Esophagus squamous epithelium (tissue), 5 donors: ENCODE results near the gene CGNL1. TPM values are rescaled to one million over a fixed set of nuclear protein-coding genes. Genes with fewer than 3 reads are reported as not detected.

Experiments used
- DNase-seq: peaks from one replicate; lab custom pipeline; 2025; lab: John Stamatoyannopoulos, UW
- H3K27ac ChIP-seq, 4 donors: fragments of 200-600 bp; sonication (generic); one replicate each; pipeline ENCODE4 v1.5.1; 2016 to 2019; ENCODE audit warnings: mild to moderate bottlenecking in 1 of 4
- H3K27me3 ChIP-seq, 4 donors: fragments of 200-600 bp; sonication (generic); 1 replicate in 3 of 4; 2 replicates in 1 of 4; pipeline versions ENCODE4 v1.5.1 to v1.6.0; 2017 to 2021; ENCODE audit warnings: antibody characterized with exemption in 1 of 4
- H3K36me3 ChIP-seq, 3 donors: fragments of 200-600 bp; sonication (generic); one replicate each; pipeline ENCODE4 v1.5.1; 2016 to 2019
- H3K4me1 ChIP-seq, 3 donors: fragments of 200-600 bp; sonication (generic); one replicate each; pipeline ENCODE4 v1.5.1; 2017 to 2019
- H3K4me3 ChIP-seq, 4 donors: fragments of 200-600 bp; sonication (generic); 1 replicate in 3 of 4; 2 replicates in 1 of 4; pipeline ENCODE4 v1.5.1; 2016 to 2019; ENCODE audit warnings: mild to moderate bottlenecking in 2 of 4, moderate library complexity in 1 of 4
- H3K9me3 ChIP-seq, 3 donors: fragments of 200-600 bp; sonication (generic); one replicate each; pipeline ENCODE4 v1.5.1; 2016 to 2019
- CTCF ChIP-seq, 6 experiments: fragments of 450-650 bp in 4 of 6; fragments of 200-600 bp in 2 of 6; sonication (generic) in 2 of 6; IDR thresholded peaks; one replicate each; pipeline ENCODE4 v1.5.1; 2016 to 2019; ENCODE audit warnings: antibody characterized with exemption in 6 of 6, mild to moderate bottlenecking in 4 of 6, moderate library complexity in 4 of 6
- POLR2A ChIP-seq, 4 donors: fragments of 450-650 bp; IDR thresholded peaks; one replicate each; pipeline ENCODE4 v1.6.1; 2017; ENCODE audit warnings: antibody characterized with exemption in 4 of 4, mild to moderate bottlenecking in 4 of 4, moderate library complexity in 3 of 4
- WGBS, 2 donors: methylation state at CpG; one replicate each; pipeline ENCODE4 v1.1.5; 2018; 5-methylcytosine and 5-hydroxymethylcytosine counted together
- intact Hi-C: fragments of 100-400 bp; cut with DNase I; formaldehyde crosslinking; loops from one replicate; pipeline ENCODE4 v1.15.0; 2022
- total RNA-seq, 4 donors: library from RNA; depleted of rRNA; stranded (reverse); fragments of >200 nt; gene quantifications; one replicate each; pipeline ENCODE4 v1.1.0, GENCODE V29; 2016
- donor health status: DM: yes; HTN: yes; CAD: no.

The CGNL1 gene
- total RNA-seq, 4 donors from 2014 or later, result 3.8 to 14.7 (median 8.8) TPM

DNA sequence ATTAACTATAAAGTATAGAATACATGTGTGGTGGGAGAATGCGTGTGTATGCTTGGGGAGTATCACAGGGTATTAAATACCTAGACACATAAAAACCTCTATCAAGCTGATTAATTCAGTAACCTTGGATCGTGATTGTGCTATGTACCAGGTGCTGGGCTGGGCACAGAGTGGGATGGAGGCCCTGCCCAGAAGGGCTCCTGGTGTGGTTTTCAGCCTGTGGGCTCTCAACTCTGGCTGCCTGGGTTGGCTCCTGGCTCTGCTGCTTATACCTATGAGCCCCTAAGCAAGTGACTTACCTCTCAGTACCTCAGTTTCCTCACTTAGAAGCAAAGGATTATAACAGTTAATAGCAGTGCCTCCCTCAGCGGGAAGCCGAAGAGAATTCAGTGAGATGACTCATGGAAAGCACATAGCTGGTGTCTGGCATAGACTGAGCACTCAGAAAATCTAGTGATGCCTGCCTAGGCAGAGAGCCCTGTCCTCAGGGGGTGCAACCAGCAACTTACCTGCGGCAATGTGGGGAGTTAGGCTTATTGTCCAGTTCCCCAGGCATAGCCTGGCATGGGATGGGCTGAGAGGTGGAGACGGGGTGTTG lies 124.8 kb downstream of the CGNL1 start:
- intact Hi-C loops, result no loop called here
- Histone ChIP-seq H3K36me3 (no peaks in the 10 kb centered on the region), H3K27me3 (no peaks in the 10 kb centered on the region), H3K4me1 (peaks cover 5 to 56% (median 7%) of the 10 kb centered on the region in 3 donors), H3K27ac (peak overlapping the region in 1 of 4 donors; percentile 9), H3K4me3 (no peak overlapping the region), H3K9me3 (no peaks in the 10 kb centered on the region)
- WGBS, 2 donors, result 61 to 73% methylated on average over 6 of the region's 6 CpGs
- no peak for TF ChIP-seq CTCF (IDR thresholded peaks at IDR 0.05)
- no peak for TF ChIP-seq POLR2A (IDR thresholded peaks at IDR 0.05)
- no peak for DNase-seq

DNA sequence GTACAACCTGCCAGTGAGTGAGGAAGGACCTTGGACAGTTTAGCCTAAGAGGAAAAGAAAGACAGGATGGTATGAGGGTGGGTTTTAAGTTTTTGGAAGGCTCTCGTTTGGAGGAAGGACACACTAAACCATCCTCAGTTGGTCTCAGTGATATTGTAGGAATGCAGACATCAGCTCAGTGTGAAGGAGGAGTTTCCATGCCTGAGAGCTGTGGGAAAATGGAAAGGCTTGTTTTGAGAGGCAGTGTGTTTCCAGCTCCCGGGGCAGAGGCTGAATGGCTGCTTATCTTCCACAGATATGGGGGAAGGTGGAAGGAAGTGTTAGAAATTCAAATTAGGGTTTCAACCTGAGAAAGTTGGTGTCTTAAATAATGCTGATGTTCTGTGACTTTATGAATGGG lies 125.8 kb downstream of the CGNL1 start:
- 35 to 58% methylated on average over 2 of the region's 2 CpGs for WGBS, 2 donors
- H3K4me3 ChIP-seq, result no peak overlapping the region
- no peaks in the 10 kb centered on the region for H3K36me3 ChIP-seq
- no peaks in the 10 kb centered on the region for H3K27me3 ChIP-seq
- DNase-seq, result no peak
- TF ChIP-seq POLR2A (IDR thresholded peaks at IDR 0.05), result no peak
- peaks cover 10 to 61% (median 14%) of the 10 kb centered on the region in 3 donors for H3K4me1 ChIP-seq
- intact Hi-C loops, result no loop called here
- H3K9me3 ChIP-seq, result no peaks in the 10 kb centered on the region
- H3K27ac ChIP-seq, result no peak overlapping the region

- Histone ChIP-seq H3K27me3 (no peaks in the 10 kb centered on the region), H3K9me3 (no peaks in the 10 kb centered on the region), H3K4me1 (peaks cover 10 to 62% (median 14%) of the 10 kb centered on the region in 3 donors), H3K36me3 (no peaks in the 10 kb centered on the region), H3K27ac (peak overlapping the region in 2 of 4 donors; percentile 75 to 90), H3K4me3 (no peak overlapping the region)
- no peak for TF ChIP-seq POLR2A (IDR thresholded peaks at IDR 0.05)
- TF ChIP-seq CTCF (IDR thresholded peaks at IDR 0.05), result peak in 2 of 6 experiments; percentile 6 to 40
- intact Hi-C loops, result no loop called here
- DNase-seq, result no peak
- WGBS, 2 donors, result 83 to 92% methylated on average over 2 of the region's 6 CpGs
These were observed 126.9 kb downstream of the CGNL1 start for GRCh38 chr15:57503051-57503702.

DNA sequence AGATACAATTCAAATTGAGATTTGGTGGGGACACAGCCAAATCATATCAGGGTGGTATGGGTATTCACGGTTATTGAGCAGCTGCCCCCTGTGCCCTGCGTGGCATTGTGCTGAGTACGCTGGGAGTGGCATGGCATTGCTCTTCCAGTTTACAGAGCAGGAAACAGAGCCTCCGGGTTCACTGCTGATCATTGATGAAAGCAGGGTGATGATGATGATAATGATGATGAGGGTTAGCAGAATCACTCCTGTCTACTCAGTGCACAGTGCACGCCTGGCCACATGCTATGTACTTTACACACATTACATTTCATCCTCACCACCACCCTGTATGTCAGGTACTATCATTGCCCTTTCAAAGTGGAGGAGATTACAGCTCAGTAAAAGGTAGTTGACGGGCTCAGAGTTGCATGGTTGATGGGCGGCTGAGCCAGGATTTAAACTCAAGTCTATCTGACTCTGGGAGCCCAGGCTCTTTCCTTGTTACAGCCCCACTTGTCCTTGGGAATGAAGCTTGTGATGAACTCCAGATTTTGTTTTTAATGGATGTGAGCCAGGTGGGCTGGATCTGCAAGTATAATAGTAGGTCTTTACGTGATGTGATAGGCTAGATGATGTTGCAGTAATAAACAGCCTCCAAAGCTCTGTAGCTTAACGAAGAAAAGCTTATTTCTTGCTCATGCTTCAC lies 127.8 kb downstream of the CGNL1 start:
- H3K27ac ChIP-seq, result peak overlapping the region; percentile 50 to 90 (median 70)
- intact Hi-C loops, result no loop called here
- peaks cover 10 to 65% (median 14%) of the 10 kb centered on the region in 3 donors for H3K4me1 ChIP-seq
- TF ChIP-seq POLR2A (IDR thresholded peaks at IDR 0.05) (no peak), CTCF (IDR thresholded peaks at IDR 0.05) (no peak)
- H3K36me3 ChIP-seq, result no peaks in the 10 kb centered on the region
- DNase-seq, result no peak
- H3K4me3 ChIP-seq, result no peak overlapping the region
- 75 to 84% methylated on average over 9 of the region's 9 CpGs for WGBS, 2 donors
- no peaks in the 10 kb centered on the region for H3K9me3 ChIP-seq
- no peaks in the 10 kb centered on the region for H3K27me3 ChIP-seq

GRCh38 chr15:57504599-57504940 lies 128.3 kb downstream of the CGNL1 start:
- no peak for DNase-seq
- TF ChIP-seq CTCF (IDR thresholded peaks at IDR 0.05) (no peak), POLR2A (IDR thresholded peaks at IDR 0.05) (no peak)
- peaks cover 13 to 70% (median 14%) of the 10 kb centered on the region in 3 donors for H3K4me1 ChIP-seq
- H3K27ac ChIP-seq, result peak overlapping the region; percentile 50 to 90 (median 70)
- H3K4me3 ChIP-seq, result no peak overlapping the region
- H3K36me3 ChIP-seq, result no peaks in the 10 kb centered on the region
- H3K9me3 ChIP-seq, result no peaks in the 10 kb centered on the region
- intact Hi-C loops, result no loop called here
- 86% methylated on average over 1 of the region's 1 CpG; no CpG with 5 or more reads in 1 of the 2 donors for WGBS, 2 donors
- no peaks in the 10 kb centered on the region for H3K27me3 ChIP-seq
